Hepatocyte (in vitro differentiated cells): ENCODE results near the gene OR5K3. TPM values are rescaled to one million over a fixed set of nuclear protein-coding genes. Genes with fewer than 3 reads are reported as not detected.

Experiments
- DNase-seq: peaks from one replicate; pipeline ENCODE4 v3.0.0-alpha.2; 2016; ENCODE audit warnings: low spot score
- H2AFZ ChIP-seq: fragments of 200-600 bp; sonication (generic); 2 replicates; pipeline ENCODE4 v1.6.0; 2016; ENCODE audit warnings: antibody characterized with exemption, mild to moderate bottlenecking
- H3K27ac ChIP-seq: fragments of 200-600 bp; sonication (generic); 2 replicates; pipeline ENCODE4 v1.5.1; 2016; ENCODE audit warnings: mild to moderate bottlenecking
- H3K27me3 ChIP-seq: fragments of 200-600 bp; sonication (generic); 2 replicates; pipeline ENCODE4 v1.6.1; 2016
- H3K36me3 ChIP-seq: fragments of 200-600 bp; sonication (generic); replicated peaks from 2 replicates; pipeline ENCODE4 v1.5.1; 2016; ENCODE audit warnings: low read depth; ENCODE audit not compliant: insufficient read depth
- H3K4me1 ChIP-seq: fragments of 200-600 bp; sonication (generic); 2 replicates; pipeline ENCODE4 v1.5.1; 2016; ENCODE audit warnings: mild to moderate bottlenecking, moderate library complexity; ENCODE audit not compliant: insufficient read depth
- H3K4me2 ChIP-seq: fragments of 200-600 bp; sonication (generic); 2 replicates; pipeline ENCODE4 v1.6.0; 2016
- H3K4me3 ChIP-seq: fragments of 200-600 bp; sonication (generic); 2 replicates; pipeline ENCODE4 v1.5.1; 2016; ENCODE audit warnings: mild to moderate bottlenecking
- H3K79me2 ChIP-seq: fragments of 200-600 bp; sonication (generic); 2 replicates; pipeline ENCODE4 v1.6.0; 2017; ENCODE audit warnings: mild to moderate bottlenecking
- H3K9me2 ChIP-seq: fragments of 200-600 bp; sonication (generic); replicated peaks from 2 replicates; pipeline ENCODE4 v1.6.0; 2017; ENCODE audit warnings: mild to moderate bottlenecking; ENCODE audit not compliant: insufficient read depth
- H3K9me3 ChIP-seq: fragments of 200-600 bp; sonication (generic); 2 replicates; pipeline ENCODE4 v1.5.1; 2016; ENCODE audit warnings: low read depth, mild to moderate bottlenecking
- H4K20me1 ChIP-seq: fragments of 200-600 bp; sonication (generic); 2 replicates; pipeline ENCODE4 v1.6.0; 2016; ENCODE audit warnings: mild to moderate bottlenecking; ENCODE audit not compliant: insufficient read depth, poor library complexity, severe bottlenecking
- CTCF ChIP-seq: fragments of 200-600 bp; sonication (generic); IDR thresholded peaks from 2 replicates; pipeline ENCODE4 v1.5.1; 2016; ENCODE audit warnings: antibody characterized with exemption, mild to moderate bottlenecking; ENCODE audit not compliant: poor library complexity
- EZH2 ChIP-seq: fragments of 200-600 bp; sonication (generic); IDR thresholded peaks from 2 replicates; pipeline ENCODE4 v1.6.1; 2016; ENCODE audit warnings: antibody characterized with exemption, mild to moderate bottlenecking, borderline replicate concordance
- EZH2phosphoT487 ChIP-seq: fragments of 200-600 bp; sonication (generic); IDR thresholded peaks from one replicate; pipeline ENCODE4 v1.6.1; 2018; ENCODE audit warnings: antibody characterized with exemption, mild to moderate bottlenecking, low read depth, moderate library complexity; ENCODE audit not compliant: unreplicated experiment, severe bottlenecking
- WGBS: methylation state at CpG from one replicate; pipeline ENCODE4 v1.1.6; 2016; ENCODE audit warnings: low lambda C conversion rate; ENCODE audit errors: missing lambda C conversion rate; 5-methylcytosine and 5-hydroxymethylcytosine counted together
- polyA plus RNA-seq: library from polyadenylated mRNA; unstranded; fragments of >200 nt; fragmentation: Nextera tagmentation; extraction: Ambion mirVana; gene quantifications from 2 replicates; pipeline ENCODE4 v1.2.1, GENCODE V29; 2016
- total RNA-seq: library from RNA; depleted of rRNA; stranded (reverse); fragments of >200 nt; gene quantifications from 2 replicates; pipeline ENCODE4 v1.2.3, GENCODE V29; 2014

Gene OR5K3
- total and polyA plus RNA-seq, 2 experiments from 2014 or later = not detected

DNA sequence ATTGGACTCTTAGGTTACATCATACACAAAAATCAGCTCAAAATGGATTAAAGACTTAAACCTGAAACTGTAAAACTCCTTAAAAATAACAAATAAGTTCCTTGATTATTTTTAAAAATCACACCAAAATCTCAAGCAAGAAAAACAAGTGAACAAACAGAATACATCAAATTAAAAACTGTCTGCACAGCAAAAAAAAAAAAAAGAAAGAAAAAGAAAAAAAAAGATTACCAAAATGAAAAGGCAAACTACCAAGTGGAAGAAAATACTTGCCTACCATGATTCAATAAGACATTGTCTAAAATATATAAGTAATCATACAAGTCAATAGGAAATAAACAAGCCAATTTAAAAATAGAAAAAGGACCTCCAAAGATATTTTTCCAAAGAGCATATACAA lies 19.3 kb upstream of the OR5K3 start:
- no peak for DNase-seq
- Histone ChIP-seq H3K9me3 (no peaks in the 10 kb centered on the region), H3K4me1 (no peaks in the 10 kb centered on the region), H3K4me3 (no peak overlapping the region), H3K27ac (no peak overlapping the region), H3K79me2 (no peaks in the 10 kb centered on the region), H4K20me1 (no peaks in the 10 kb centered on the region), H3K36me3 (no peaks in the 10 kb centered on the region), H3K27me3 (no peaks in the 10 kb centered on the region), H2AFZ (no peak overlapping the region), H3K9me2 (no peaks in the 10 kb centered on the region), H3K4me2 (no peak overlapping the region)
- no peak for TF ChIP-seq EZH2phosphoT487
- no peak for TF ChIP-seq EZH2
- TF ChIP-seq CTCF = no peak

- no peak overlapping the region for H3K4me2 ChIP-seq
- H4K20me1 ChIP-seq = no peaks in the 10 kb centered on the region
- no peaks in the 10 kb centered on the region for H3K27me3 ChIP-seq
- H3K9me2 ChIP-seq = no peaks in the 10 kb centered on the region
- no peak overlapping the region for H2AFZ ChIP-seq
- no peak for DNase-seq
- no peak overlapping the region for H3K4me3 ChIP-seq
- H3K9me3 ChIP-seq = no peaks in the 10 kb centered on the region
- H3K36me3 ChIP-seq = no peaks in the 10 kb centered on the region
- H3K27ac ChIP-seq = no peak overlapping the region
- H3K4me1 ChIP-seq = no peaks in the 10 kb centered on the region
- no peak for TF ChIP-seq EZH2
- no peaks in the 10 kb centered on the region for H3K79me2 ChIP-seq
Observed at GRCh38 chr3:98371853-98372252, 18.6 kb upstream of the OR5K3 start.

- DNase-seq = no peak
- Histone ChIP-seq H3K4me3 (no peak overlapping the region), H4K20me1 (no peaks in the 10 kb centered on the region), H3K4me1 (no peaks in the 10 kb centered on the region), H3K36me3 (no peaks in the 10 kb centered on the region), H3K9me3 (no peaks in the 10 kb centered on the region), H3K4me2 (no peak overlapping the region), H3K9me2 (no peaks in the 10 kb centered on the region), H3K27me3 (no peaks in the 10 kb centered on the region), H2AFZ (no peak overlapping the region), H3K27ac (no peak overlapping the region), H3K79me2 (no peaks in the 10 kb centered on the region)
- 17% methylated on average over 1 of the region's 1 CpG for WGBS
- TF ChIP-seq EZH2 (no peak), EZH2phosphoT487 (no peak), CTCF (no peak)
Observed at GRCh38 chr3:98372445-98372844, 18.0 kb upstream of the OR5K3 start.

- Histone ChIP-seq H3K27ac (no peak overlapping the region), H3K4me3 (no peak overlapping the region), H2AFZ (no peak overlapping the region), H3K4me2 (no peak overlapping the region), H4K20me1 (no peaks in the 10 kb centered on the region), H3K4me1 (no peaks in the 10 kb centered on the region), H3K9me3 (no peaks in the 10 kb centered on the region), H3K27me3 (no peaks in the 10 kb centered on the region), H3K9me2 (no peaks in the 10 kb centered on the region), H3K36me3 (no peaks in the 10 kb centered on the region), H3K79me2 (no peaks in the 10 kb centered on the region)
- WGBS = 81% methylated on average over 2 of the region's 2 CpGs
- no peak for DNase-seq
- TF ChIP-seq CTCF = no peak
- TF ChIP-seq EZH2 = no peak
- no peak for TF ChIP-seq EZH2phosphoT487
Observed at GRCh38 chr3:98376631-98377030, 13.8 kb upstream of the OR5K3 start.
